Frontal cortex (tissue), 4 donors: ENCODE results near the gene ISM1. TPM values are rescaled to one million over a fixed set of nuclear protein-coding genes. Genes with fewer than 3 reads are reported as not detected.

Source experiments
- DNase-seq, 2 donors: peaks; one replicate each; pipeline ENCODE4 v3.0.0; 2012; ENCODE audit warnings: low spot score in 2 of 2
- FAIRE-seq: peaks from 2 replicates; lab custom pipeline; 2012; peaks lifted over from hg19 to GRCh38; lab: Jason Lieb, UNC
- total RNA-seq: library from RNA; depleted of rRNA; stranded (reverse); fragments of >200 nt; gene quantifications from one replicate; pipeline ENCODE4 v1.2.3, GENCODE V29; 2014
- donor health status: control.
- donor health status: control.
- donor health status: control.

Gene ISM1
- total RNA-seq, 1 donor from 2014 or later: 1.6 TPM

DNA sequence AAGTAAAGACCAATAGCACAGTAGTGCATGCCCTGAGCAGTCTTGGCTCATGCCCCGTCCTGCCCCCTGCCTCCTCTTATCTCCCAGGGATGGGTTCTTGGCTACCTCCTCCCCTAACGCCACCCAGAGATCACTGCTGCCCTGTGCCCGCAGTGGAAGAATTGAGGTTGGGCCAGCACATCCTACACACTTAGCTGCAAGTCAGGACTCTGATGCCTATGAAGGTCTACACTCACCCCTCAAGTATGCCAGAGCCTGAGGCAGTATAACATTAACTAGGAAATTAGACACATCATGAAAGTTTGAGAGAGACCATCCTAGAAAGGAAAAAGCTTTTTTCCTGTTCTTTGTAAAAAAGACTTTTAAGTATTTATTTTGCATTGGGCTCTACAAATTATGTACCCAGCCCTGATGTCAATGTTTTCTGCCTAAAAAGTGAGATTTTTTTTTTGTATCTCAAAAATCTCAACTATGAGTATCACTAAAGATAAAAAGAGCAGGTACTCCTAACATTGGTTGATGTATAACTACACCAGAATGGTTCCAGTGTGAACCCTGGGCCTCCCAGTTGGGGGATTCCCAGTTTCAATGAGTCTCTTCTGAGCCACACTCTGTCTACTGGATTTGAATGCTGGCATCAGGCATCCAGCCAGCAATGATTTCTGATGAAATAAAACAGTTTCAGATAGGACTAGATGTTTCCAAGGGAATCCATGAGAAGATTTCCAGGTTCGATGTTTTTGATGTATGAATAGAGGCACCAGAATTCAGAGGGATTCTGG, 115.4 kb downstream of the ISM1 start:
- FAIRE-seq: no peak
- DNase-seq: no peak

- FAIRE-seq: no peak
- no peak for DNase-seq
Observed at GRCh38 chr20:13337090-13337784, 116.2 kb downstream of the ISM1 start.

DNA sequence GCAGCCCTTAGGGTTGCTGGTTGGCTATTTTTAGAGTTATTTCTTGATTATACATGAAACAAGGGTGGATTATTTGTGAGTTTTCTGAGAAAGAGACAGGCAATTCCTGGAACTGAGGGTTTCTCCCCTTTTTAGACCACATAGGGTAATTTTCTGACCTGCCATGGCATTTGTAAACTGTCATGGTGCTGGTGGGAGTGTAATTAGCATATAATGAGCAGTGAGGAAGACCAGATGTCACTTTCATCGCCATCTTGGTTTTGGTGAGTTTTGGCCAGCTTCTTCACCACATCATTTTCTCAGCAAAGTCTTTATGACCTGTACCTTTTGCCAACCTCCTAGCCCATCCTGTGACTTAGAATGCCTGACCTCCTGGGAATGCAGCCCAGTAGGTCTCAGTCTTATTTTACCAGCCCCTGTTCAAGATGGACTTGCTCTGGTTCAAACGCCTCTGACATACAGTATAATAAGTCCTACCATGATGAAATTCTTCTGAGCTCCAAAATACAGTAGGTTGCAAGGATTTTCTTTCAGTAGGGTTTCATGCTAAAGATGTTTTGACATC, 117.1 kb downstream of the ISM1 start:
- no peak for FAIRE-seq

GRCh38 chr20:13338999-13339411, 117.9 kb downstream of the ISM1 start:
- DNase-seq: no peak
- no peak for FAIRE-seq

More for the DNA sequence above, 117.1 kb downstream of the ISM1 start:
- DNase-seq: no peak

GRCh38 chr20:13340088-13340487, 119.0 kb downstream of the ISM1 start:
- FAIRE-seq (no peak), DNase-seq (no peak)

- FAIRE-seq: no peak
- no peak for DNase-seq
Observed at GRCh38 chr20:13341737-13342393, 120.8 kb downstream of the ISM1 start.

DNA sequence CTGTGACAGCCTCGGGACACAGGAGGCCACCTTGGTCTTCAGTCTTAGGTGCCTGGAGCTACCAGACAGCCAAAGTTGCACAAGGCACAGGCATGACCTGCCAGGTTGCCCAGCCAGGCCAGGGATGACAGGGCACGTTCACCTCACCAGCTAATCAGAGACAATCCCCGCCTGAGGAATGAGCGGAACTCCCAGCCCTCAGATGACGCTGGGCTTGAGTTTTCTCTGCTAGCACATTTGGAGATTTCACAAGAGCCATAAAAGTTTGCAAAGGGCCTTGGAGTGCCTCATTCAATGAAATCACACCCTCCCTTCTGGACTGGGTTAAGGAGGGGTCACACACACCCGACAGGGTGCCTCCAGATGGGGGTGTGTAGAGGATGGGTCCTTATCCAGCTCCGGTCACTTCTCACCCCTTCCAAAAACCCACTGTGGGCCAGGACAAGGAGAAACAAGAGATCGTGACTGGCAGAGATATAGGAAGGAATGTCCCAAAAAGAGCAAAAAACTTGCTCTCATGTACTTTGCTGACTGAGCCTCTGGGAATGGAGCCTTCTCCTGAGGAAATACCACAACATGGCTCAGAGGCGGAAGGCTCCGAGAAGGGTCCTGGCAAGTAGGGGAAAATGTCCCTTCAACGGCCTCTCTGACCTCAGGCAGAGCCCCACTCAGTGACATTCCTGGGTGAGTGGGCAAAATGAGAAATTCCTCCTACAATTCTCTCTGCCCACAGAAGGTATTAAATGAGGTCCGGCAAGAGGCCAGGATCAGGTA, 121.6 kb downstream of the ISM1 start:
- DNase-seq (no peak), FAIRE-seq (no peak)

GRCh38 chr20:13344671-13345070, 123.6 kb downstream of the ISM1 start:
- DNase-seq (no peak), FAIRE-seq (no peak)

- FAIRE-seq (no peak), DNase-seq (no peak)
Observed at GRCh38 chr20:13348311-13349234, 127.5 kb downstream of the ISM1 start.

GRCh38 chr20:13349235-13349604, 128.1 kb downstream of the ISM1 start:
- no peak for DNase-seq
- no peak for FAIRE-seq

Other genes starting within 250 kb of the ISM1 start
- 0.82 TPM for gene SPTLC3, start 212.3 kb upstream of the ISM1 start, total RNA-seq